Nephron (organoid): ENCODE data around the gene LIPC.

Experiments
- H3K27ac Mint-ChIP-seq, 3 experiments: 2 replicates each; pipeline ENCODE4 v1.8.0; 2020; ENCODE audit warnings: mixed read lengths in 3 of 3, mild to moderate bottlenecking in 2 of 3, moderate library complexity in 1 of 3
- H3K27me3 Mint-ChIP-seq: 2 replicates; pipeline ENCODE4 v1.8.0; 2021; ENCODE audit warnings: low read depth, mild to moderate bottlenecking, moderate library complexity, mixed read lengths
- H3K36me3 Mint-ChIP-seq: 2 replicates; pipeline ENCODE4 v1.8.0; 2020; ENCODE audit warnings: low read depth, mixed read lengths
- H3K4me1 Mint-ChIP-seq: 2 replicates; pipeline ENCODE4 v1.8.0; 2020; ENCODE audit warnings: mixed read lengths
- H3K4me3 Mint-ChIP-seq, 3 experiments: 2 replicates each; pipeline ENCODE4 v1.8.0; 2020; ENCODE audit warnings: mild to moderate bottlenecking in 3 of 3, mixed read lengths in 3 of 3, moderate library complexity in 2 of 3
- H3K9me3 Mint-ChIP-seq: 2 replicates; pipeline ENCODE4 v1.8.0; 2020; ENCODE audit warnings: mixed read lengths
- CTCF ChIP-seq, 3 experiments: fragments of 200-600 bp; sonication (generic); IDR thresholded peaks; one replicate each; pipeline ENCODE4 v1.5.0; 2021; ENCODE audit warnings: antibody characterized with exemption in 3 of 3; ENCODE audit not compliant: unreplicated experiment in 3 of 3

The LIPC gene

GRCh38 chr15:58457466-58457965 lies 25.7 kb downstream of the LIPC start:
- peak overlapping the region in 2 of 3 experiments; percentile 34 to 62 for H3K27ac Mint-ChIP-seq
- no peaks in the 10 kb centered on the region for H3K36me3 Mint-ChIP-seq
- H3K4me3 Mint-ChIP-seq = no peak overlapping the region
- peaks cover 3% of the 10 kb centered on the region for H3K27me3 Mint-ChIP-seq
- no peak for TF ChIP-seq CTCF (IDR thresholded peaks at IDR 0.05; ENCODE audit: unreplicated experiment in 3 of 3)
- peaks cover 69% of the 10 kb centered on the region for H3K4me1 Mint-ChIP-seq
- H3K9me3 Mint-ChIP-seq = no peaks in the 10 kb centered on the region

DNA sequence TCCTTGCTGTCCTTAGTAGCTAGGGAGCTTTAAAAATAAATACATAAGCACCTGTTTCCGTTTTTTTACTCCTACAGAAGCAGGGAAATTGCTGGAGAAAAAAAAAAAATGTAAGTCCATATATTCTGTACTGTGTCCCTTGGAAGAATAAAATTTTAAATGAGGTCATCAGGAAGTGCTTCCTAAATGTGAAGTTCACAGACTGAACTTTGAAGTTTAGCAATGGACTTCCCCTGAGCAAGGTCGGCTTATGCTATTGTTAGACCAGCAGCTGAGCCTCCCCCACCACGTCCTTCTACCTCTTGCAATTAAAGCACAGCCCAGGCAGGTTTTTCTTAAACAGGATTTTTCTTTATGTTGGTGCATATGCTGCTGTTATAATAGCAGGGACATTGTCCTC lies 26.3 kb downstream of the LIPC start:
- peaks cover 3% of the 10 kb centered on the region for H3K27me3 Mint-ChIP-seq
- peak overlapping the region; percentile 26 to 62 (median 54) for H3K27ac Mint-ChIP-seq
- TF ChIP-seq CTCF (IDR thresholded peaks at IDR 0.05; ENCODE audit: unreplicated experiment in 3 of 3) = no peak
- H3K36me3 Mint-ChIP-seq = no peaks in the 10 kb centered on the region
- H3K4me3 Mint-ChIP-seq = peak overlapping the region in 1 of 3 experiments; percentile 24
- H3K4me1 Mint-ChIP-seq = peaks cover 71% of the 10 kb centered on the region
- no peaks in the 10 kb centered on the region for H3K9me3 Mint-ChIP-seq

- no peak for TF ChIP-seq CTCF (IDR thresholded peaks at IDR 0.05; ENCODE audit: unreplicated experiment in 3 of 3)
- H3K4me1 Mint-ChIP-seq = peaks cover 75% of the 10 kb centered on the region
- H3K36me3 Mint-ChIP-seq = no peaks in the 10 kb centered on the region
- H3K9me3 Mint-ChIP-seq = no peaks in the 10 kb centered on the region
- H3K27ac Mint-ChIP-seq = peak overlapping the region; percentile 32 to 62 (median 54)
- H3K27me3 Mint-ChIP-seq = peaks cover 3% of the 10 kb centered on the region
- no peak overlapping the region for H3K4me3 Mint-ChIP-seq
Observed at GRCh38 chr15:58459045-58459444, 27.3 kb downstream of the LIPC start.

- Mint-ChIP-seq H3K36me3 (no peaks in the 10 kb centered on the region), H3K4me1 (peaks cover 75% of the 10 kb centered on the region), H3K27me3 (peaks cover 3% of the 10 kb centered on the region), H3K4me3 (peak overlapping the region in 1 of 3 experiments; percentile 20), H3K9me3 (no peaks in the 10 kb centered on the region), H3K27ac (peak overlapping the region; percentile 8 to 54 (median 32))
- TF ChIP-seq CTCF (IDR thresholded peaks at IDR 0.05; ENCODE audit: unreplicated experiment in 3 of 3) = no peak
Observed at GRCh38 chr15:58459560-58459959, 27.8 kb downstream of the LIPC start.

DNA sequence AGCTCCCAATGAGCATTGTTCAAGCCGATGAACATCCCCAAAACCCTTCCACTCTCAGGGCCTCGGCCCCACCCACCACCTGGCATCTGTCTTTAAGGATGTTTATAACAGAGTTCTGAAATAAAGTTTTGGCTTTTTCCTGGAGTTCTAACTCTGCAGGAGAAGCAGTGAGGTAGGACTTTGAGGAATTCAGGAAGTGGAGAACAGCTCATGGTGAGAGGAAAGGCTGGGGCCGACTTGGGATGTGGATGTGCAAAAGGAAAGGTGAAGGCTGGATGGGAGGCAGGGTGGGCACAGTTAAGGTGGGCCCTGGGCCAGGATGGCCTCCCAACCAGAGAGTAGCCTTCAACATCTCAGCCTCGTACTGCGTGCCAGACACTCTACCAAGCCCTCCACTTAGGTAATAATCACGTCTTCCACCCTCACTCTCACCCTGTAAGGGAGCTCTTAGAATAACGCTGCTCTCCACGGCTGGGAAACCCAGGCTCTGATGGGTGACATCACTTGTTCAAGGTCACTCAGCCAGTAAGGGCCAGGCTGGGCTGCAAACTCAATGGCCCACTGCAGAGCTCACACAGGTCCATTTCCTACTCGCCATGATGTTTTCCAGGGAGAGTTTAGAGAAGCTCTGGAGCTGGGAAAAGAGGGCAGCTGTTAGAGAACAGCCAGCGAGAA lies 28.5 kb downstream of the LIPC start:
- peaks cover 69% of the 10 kb centered on the region for H3K4me1 Mint-ChIP-seq
- no peaks in the 10 kb centered on the region for H3K36me3 Mint-ChIP-seq
- no peak overlapping the region for H3K4me3 Mint-ChIP-seq
- H3K9me3 Mint-ChIP-seq = no peaks in the 10 kb centered on the region
- TF ChIP-seq CTCF (IDR thresholded peaks at IDR 0.05; ENCODE audit: unreplicated experiment in 3 of 3) = no peak
- peak overlapping the region in 2 of 3 experiments; percentile 41 to 69 for H3K27ac Mint-ChIP-seq
- H3K27me3 Mint-ChIP-seq = peaks cover 3% of the 10 kb centered on the region

- no peak overlapping the region for H3K4me3 Mint-ChIP-seq
- H3K9me3 Mint-ChIP-seq = no peaks in the 10 kb centered on the region
- peaks cover 68% of the 10 kb centered on the region for H3K4me1 Mint-ChIP-seq
- no peak overlapping the region for H3K27ac Mint-ChIP-seq
- peaks cover 3% of the 10 kb centered on the region for H3K27me3 Mint-ChIP-seq
- TF ChIP-seq CTCF (IDR thresholded peaks at IDR 0.05; ENCODE audit: unreplicated experiment in 3 of 3) = no peak
- no peaks in the 10 kb centered on the region for H3K36me3 Mint-ChIP-seq
Observed at GRCh38 chr15:58460872-58461271, 29.1 kb downstream of the LIPC start.
